ENCODE data around the gene RECQL.
A peak's percentile ranks its signal among the peaks of the same experiment; 100 is the strongest.

RECQL gene

GRCh38 chr12:21501258-21502163 is at the start of gene RECQL, which contains the start of gene GOLT1B:
Gene RECQL, minus strand, starts transcription at chr12:21501635. Its CDS starts 2,065 bp downstream, at chr12:21499570.
Gene GOLT1B, plus strand, starts transcription at chr12:21501789. Its CDS starts 135 bp downstream, at chr12:21501924.
- Histone ChIP-seq H2AFZ (ENCODE audit: low read depth) (peak within 1 kb of the TSS; percentile 92), H3K36me3 (ENCODE audit: insufficient read depth) (no peaks in the 10 kb centered on the region), H3K4me2 (peak within 1 kb of the TSS; percentile 67), H4K20me1 (ENCODE audit: insufficient read depth) (no peaks in the 10 kb centered on the region), H3K4me1 (ENCODE audit: low read depth, poor library complexity, severe bottlenecking) (peaks cover 31% of the 10 kb centered on the region), H3K79me2 (ENCODE audit: insufficient read depth, low read depth) (peaks cover 61% of the 10 kb centered on the region), H3K27me3 (ENCODE audit: insufficient read depth, low read depth) (no peaks in the 10 kb centered on the region), H3K9ac (peak within 1 kb of the TSS; percentile 88), H3K27ac (peak within 1 kb of the TSS; percentile 64), H3K4me3 (IDR thresholded peaks at IDR 0.05; ENCODE audit: insufficient read depth, low read depth, low read length) (no peak within 1 kb of the TSS)
- TF ChIP-seq CTCF (conservative IDR thresholded peaks at IDR 0.05; ENCODE audit: low read depth, low read length) = no peak

GRCh38 chr12:21547437-21547836 is 46.0 kb upstream of the RECQL start:
- Histone ChIP-seq H3K27ac (no peak overlapping the region), H3K4me2 (no peak overlapping the region), H3K27me3 (ENCODE audit: insufficient read depth, low read depth) (no peaks in the 10 kb centered on the region), H3K36me3 (ENCODE audit: insufficient read depth) (no peaks in the 10 kb centered on the region), H3K4me1 (ENCODE audit: low read depth, poor library complexity, severe bottlenecking) (no peaks in the 10 kb centered on the region), H4K20me1 (ENCODE audit: insufficient read depth) (no peaks in the 10 kb centered on the region), H2AFZ (ENCODE audit: low read depth) (no peak overlapping the region), H3K9ac (no peak overlapping the region), H3K4me3 (IDR thresholded peaks at IDR 0.05; ENCODE audit: insufficient read depth, low read depth, low read length) (no peak overlapping the region), H3K79me2 (ENCODE audit: insufficient read depth, low read depth) (no peaks in the 10 kb centered on the region)
- no peak for TF ChIP-seq CTCF (conservative IDR thresholded peaks at IDR 0.05; ENCODE audit: low read depth, low read length)

GRCh38 chr12:21546716-21547115 is 45.3 kb upstream of the RECQL start:
- H4K20me1 ChIP-seq (ENCODE audit: insufficient read depth) = no peaks in the 10 kb centered on the region
- H3K4me1 ChIP-seq (ENCODE audit: low read depth, poor library complexity, severe bottlenecking) = no peaks in the 10 kb centered on the region
- no peak for TF ChIP-seq CTCF (conservative IDR thresholded peaks at IDR 0.05; ENCODE audit: low read depth, low read length)
- no peaks in the 10 kb centered on the region for H3K79me2 ChIP-seq (ENCODE audit: insufficient read depth, low read depth)
- H3K9ac ChIP-seq = no peak overlapping the region
- no peak overlapping the region for H2AFZ ChIP-seq (ENCODE audit: low read depth)
- H3K36me3 ChIP-seq (ENCODE audit: insufficient read depth) = no peaks in the 10 kb centered on the region
- no peak overlapping the region for H3K4me3 ChIP-seq (IDR thresholded peaks at IDR 0.05; ENCODE audit: insufficient read depth, low read depth, low read length)
- no peak overlapping the region for H3K4me2 ChIP-seq
- H3K27ac ChIP-seq = no peak overlapping the region
- no peaks in the 10 kb centered on the region for H3K27me3 ChIP-seq (ENCODE audit: insufficient read depth, low read depth)

GRCh38 chr12:21545557-21545956 is 44.1 kb upstream of the RECQL start:
- Histone ChIP-seq H3K36me3 (ENCODE audit: insufficient read depth) (no peaks in the 10 kb centered on the region), H3K27me3 (ENCODE audit: insufficient read depth, low read depth) (no peaks in the 10 kb centered on the region), H4K20me1 (ENCODE audit: insufficient read depth) (no peaks in the 10 kb centered on the region), H3K9ac (no peak overlapping the region), H2AFZ (ENCODE audit: low read depth) (no peak overlapping the region), H3K79me2 (ENCODE audit: insufficient read depth, low read depth) (no peaks in the 10 kb centered on the region), H3K4me2 (no peak overlapping the region), H3K4me3 (IDR thresholded peaks at IDR 0.05; ENCODE audit: insufficient read depth, low read depth, low read length) (no peak overlapping the region), H3K4me1 (ENCODE audit: low read depth, poor library complexity, severe bottlenecking) (no peaks in the 10 kb centered on the region), H3K27ac (no peak overlapping the region)
- no peak for TF ChIP-seq CTCF (conservative IDR thresholded peaks at IDR 0.05; ENCODE audit: low read depth, low read length)
